Erythroblast (primary cell): Measurements from ENCODE around the gene BABAM2.

ENCODE experiments used
- DNase-seq, 2 experiments: peaks; one replicate each; lab custom pipeline; 2025; lab: John Stamatoyannopoulos, UW
- GATA1 ChIP-seq: IDR thresholded peaks from 2 replicates; pipeline ENCODE4 v1.6.1; 2011; ENCODE audit warnings: low read depth, mild to moderate bottlenecking, control low read depth, low read length, moderate library complexity
- POLR2A ChIP-seq: IDR thresholded peaks from 2 replicates; pipeline ENCODE4 v1.6.1; 2011; ENCODE audit warnings: mild to moderate bottlenecking, low read length

The BABAM2 gene

DNA sequence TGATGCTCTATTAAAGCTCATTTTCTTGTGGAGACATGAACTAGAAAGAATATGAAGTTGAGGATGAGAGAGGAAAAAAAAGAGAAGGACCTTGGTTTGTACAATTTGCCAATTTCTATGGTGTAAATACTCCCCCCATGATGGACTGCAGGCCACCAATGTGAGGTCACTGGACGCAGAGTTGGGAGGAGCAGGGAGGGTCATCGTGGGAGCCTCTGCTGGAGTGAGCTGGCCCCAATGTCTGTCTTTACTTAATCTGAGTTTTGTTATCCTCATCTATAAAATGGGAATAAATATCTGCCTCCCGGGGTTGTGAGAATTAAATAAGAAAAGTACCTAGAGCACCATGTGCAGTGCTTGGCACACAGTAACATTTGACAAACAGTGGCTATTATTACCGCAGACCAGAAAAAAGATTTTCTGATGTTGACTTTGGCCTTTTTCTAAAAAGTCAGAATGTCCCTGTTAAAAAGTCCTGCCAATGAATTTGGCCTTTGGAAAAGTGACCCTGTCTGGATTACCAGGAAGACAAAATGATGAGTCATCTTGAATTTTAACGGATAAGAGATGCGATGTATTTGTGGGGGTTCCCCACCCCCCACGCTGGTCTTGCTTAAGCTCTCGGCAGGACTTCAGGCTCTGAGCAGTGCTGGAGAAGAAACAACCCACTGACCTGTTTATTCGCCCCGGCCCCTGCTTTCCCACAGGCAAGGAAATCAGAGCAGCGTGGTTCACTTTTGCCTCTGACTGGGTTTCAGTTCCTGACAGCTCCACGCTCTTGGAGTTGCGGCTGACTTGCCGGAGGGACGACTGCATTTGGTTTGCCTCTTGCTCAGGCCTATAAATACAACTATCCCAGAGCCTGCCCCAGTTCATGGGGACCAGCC lies 451.8 kb downstream of the BABAM2 start:
- no peak for DNase-seq
- TF ChIP-seq GATA1 (no peak), POLR2A (no peak)

DNA sequence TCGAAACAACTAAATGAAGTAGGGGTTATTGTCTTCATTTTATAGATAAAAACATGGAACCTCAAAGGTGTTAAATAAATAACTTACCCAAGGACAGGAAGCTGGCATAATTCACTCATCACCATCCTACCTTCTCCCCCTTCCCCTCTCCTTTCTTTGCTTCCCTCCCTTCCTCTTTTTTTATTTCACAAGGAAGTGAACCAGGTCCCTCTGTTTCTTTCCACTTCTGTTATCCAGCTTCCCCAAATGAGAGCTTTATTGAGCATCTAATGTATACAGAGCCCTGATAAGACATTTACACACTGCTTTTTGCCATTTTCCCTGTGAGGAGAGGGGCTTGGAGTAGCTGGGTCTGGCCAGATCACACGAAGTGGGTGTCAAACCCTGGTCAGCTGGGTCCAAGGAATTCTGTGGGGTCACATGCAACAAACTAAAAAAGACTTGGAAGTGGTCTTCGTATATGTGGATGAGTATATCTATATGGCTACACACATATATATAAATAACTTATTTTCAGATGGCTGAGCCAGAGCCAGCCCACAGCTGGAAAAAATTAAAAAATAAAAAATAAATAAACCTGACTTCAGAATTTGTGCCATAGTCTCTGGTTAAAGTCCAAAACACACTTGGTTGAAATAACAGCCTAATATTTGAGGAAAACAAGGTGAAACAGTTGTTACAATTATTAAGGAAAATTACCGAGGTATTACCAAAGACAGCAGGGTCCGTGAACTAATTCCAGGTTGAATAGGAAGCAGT lies 452.8 kb downstream of the BABAM2 start:
- DNase-seq = no peak
- TF ChIP-seq POLR2A (no peak), GATA1 (no peak)

DNA sequence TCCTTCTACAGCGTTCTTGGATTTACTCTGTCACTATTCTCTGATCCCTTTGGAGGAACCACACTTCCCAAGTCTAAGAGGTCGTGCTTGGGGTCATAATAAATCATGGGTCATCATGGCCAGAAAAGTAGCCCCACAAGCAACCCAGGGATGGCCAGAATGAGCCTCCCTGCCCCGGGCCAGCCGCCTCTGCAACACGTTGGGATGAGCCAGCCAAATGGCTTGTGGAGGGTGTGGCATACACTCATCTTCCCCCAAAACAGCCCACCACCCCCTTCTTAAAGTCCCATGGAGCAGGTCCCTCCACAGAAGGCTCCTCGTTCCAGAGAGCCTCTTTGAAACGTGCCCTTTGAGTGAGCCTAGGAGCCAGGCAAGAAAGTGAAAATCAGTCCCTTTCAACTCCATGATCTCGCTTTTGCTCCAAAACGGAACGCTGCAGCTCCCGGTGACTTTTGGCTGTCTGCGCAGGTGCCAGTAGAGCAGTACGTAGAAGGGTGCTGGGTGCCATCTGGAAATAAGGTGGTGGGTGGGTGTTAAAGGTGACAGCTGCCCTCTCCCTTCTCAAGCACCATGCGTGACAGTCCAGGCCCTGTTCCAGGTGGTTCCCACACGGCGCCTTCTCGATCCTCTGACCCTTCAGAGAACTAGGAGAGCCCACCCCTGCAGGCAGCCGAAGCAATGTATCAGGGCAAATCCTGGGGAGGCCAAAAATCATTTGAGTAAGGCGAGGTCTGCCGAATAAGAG lies 453.6 kb downstream of the BABAM2 start:
- TF ChIP-seq GATA1 = no peak
- no peak for TF ChIP-seq POLR2A
- no peak for DNase-seq

DNA sequence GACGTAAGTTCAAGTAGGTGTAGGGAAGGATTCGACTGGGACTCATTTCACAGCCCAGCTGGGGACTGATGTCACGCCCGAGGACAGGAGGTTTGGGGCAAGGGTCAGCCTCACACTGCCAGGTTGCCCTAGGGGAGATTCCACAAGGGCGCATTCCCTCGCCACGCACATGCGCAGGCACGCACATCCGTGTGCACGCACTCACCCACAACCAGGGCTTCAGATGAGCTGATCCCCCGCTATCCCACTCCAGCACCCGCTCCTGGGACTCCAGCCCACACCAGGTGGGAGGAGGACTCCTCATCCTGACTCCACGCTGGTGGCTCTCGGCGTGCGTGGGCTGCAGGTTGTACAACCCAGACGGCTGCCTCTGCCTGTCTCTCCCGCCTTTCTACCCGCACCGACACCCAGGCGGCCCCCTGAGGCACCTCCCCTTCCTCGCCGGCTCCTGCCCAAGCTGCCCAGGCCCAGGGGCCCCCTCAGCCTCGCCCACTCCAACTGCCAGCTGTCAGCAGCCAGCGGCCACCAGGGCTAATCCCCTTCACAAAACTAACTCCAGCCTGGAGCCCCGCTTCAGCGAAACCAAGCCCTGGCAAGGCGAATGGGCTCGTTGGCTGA lies 454.3 kb downstream of the BABAM2 start:
- DNase-seq = no peak
- no peak for TF ChIP-seq POLR2A
- TF ChIP-seq GATA1 = no peak

DNA sequence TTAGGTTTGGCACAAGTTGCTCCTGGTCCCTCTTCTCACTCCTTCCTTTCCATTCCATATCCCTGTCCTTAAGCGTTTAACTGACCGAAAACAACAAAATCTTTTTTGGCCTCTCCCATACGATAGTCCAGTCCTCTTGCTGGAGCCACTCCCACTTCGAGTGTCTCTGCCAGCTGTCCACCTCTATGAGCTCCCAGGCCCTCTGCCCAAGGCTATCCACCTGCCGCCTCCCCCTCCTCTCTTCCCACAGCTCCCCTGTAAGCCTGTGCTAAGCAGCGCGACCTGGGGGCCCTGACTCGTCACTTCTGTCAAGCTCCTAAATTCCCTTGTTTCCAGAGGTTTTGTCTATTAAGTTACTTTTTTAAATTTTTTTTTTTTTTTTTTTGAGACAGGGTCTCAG lies 455.1 kb downstream of the BABAM2 start:
- TF ChIP-seq POLR2A = no peak
- no peak for TF ChIP-seq GATA1
- DNase-seq = no peak

DNA sequence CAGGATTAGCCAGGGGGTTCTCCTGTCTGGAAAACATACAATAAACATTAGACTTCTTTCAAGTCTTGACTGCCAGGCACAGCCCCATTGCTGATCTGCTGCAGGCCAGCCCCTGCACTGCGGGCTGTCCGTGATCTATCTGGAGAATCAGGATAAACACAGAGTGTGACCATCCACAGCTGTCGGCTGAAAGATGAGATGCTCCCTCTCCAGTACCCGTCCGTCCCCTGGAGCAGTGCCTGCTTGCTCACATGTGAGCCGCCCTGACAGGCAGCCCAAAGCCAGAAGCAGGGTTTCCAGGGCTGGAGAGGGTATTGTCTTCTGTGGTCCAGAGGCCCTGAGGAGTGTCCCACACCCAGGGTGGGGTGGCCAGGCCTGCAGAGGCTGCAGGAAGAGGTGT lies 456.1 kb downstream of the BABAM2 start:
- no peak for DNase-seq
- TF ChIP-seq GATA1 (no peak), POLR2A (no peak)

DNA sequence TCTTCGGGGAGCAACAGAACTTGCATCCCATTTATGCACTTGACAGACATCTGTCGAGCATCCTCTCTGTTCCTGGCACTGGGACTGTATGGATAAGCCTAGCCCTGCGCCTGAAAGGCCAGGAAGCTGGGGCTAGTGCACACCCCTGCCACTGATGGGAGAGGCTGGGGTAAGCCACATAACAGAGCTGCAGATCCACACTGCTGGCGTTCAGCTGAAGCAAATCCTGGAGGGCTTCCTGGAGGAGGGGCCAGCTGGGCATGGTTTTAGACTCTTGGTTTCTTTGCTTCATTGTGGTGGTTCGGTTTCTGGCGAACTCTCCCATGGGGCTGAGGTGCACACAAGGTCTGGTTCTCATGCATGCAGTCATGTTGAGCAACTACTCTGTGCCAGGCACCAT lies 456.7 kb downstream of the BABAM2 start:
- no peak for DNase-seq
- TF ChIP-seq POLR2A (no peak), GATA1 (no peak)

DNA sequence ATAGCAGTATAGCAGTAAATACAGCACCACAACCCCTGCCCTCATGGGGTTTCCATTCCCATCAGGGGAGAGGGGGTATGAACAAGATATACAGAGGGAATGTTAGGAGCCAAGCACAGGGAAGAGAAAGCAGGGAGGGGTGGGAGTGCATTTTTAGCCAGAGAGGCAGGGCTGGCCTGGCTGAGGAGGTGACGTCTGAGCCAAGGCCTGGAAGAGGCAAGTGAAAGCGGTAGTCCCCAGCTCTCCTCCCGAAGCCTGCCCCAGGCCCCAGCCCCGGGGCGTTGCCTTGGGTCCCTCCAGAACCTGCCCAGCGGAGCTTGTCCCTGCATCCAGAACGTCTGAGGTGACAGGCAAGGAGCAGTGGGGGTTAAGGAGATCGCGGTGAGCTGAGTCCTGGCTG lies 457.1 kb downstream of the BABAM2 start:
- DNase-seq = no peak

DNA sequence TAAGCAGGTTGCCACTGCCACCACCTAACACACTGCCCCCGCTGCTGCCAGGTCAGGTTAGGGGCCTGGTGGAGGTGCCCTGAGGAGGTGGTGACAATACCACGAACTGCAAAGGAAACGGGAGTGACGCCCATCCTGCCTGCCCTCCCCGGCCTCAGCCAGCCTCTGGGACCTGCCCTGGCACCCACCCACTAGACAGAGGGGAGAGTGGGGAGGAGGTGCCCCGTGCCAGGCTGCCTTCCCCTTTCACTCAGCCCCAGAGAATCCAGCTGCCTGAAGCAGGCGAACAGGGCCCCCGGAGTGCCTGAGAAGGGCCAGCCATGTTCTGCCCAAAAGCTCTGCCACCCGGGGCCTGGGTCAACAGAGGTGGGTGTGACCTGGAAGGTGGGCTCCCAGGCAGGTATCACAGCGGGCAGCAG lies 457.6 kb downstream of the BABAM2 start:
- TF ChIP-seq POLR2A = no peak
- no peak for TF ChIP-seq GATA1
- DNase-seq = no peak

More for the DNA sequence above, 457.1 kb downstream of the BABAM2 start:
- no peak for TF ChIP-seq POLR2A
- TF ChIP-seq GATA1 = no peak

DNA sequence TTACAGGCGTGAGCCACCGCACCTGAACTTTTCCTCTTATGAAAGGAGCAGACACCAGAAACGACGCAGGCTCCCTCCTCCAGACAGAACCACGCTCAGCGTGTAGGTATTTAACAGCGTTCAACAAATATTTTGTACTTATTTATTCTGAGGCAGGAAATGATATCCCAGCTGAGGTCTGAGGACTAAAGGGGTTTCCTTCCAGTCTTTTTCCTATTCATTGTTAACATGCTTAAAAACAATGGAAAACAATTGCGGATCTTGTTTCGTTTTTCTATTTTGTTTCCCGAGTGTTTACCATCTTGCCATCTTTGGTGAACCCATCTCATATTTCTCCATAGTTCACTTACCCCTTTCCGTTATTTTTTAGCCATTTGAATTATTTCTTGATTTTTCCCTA lies 458.4 kb downstream of the BABAM2 start:
- DNase-seq = no peak
- TF ChIP-seq GATA1 = no peak
- no peak for TF ChIP-seq POLR2A

DNA sequence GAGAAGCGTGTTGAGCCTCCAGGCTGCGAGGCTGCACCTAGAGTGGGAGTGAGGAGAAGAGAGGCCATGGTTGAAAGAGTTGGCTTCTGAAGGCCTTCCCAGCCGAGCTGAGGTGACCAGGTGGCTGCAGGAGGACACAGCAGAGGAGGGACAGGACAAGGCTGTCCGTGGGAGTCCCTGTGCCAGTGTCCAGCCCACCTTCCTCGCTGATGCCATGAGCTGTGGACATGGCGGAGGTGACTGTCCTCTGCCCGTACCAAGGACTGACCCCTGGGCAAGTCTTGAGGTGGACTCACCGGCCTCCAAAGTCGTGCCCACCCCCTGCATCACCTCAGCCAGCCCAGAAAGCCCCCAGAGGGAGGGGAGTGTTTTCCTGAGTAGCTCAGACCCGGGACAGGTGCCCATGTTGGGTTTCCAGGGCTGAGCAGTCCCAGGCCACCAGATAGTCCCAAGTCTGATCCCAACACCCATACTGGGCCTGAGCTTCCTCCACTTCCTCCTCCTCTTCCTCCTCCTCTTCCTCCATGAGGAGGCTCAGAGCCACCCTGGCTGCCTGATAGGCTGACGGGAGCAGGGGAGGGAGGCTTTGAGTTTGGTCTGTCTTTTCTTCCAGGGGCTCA lies 459.1 kb downstream of the BABAM2 start:
- no peak for DNase-seq
- TF ChIP-seq GATA1 (no peak), POLR2A (no peak)

DNA sequence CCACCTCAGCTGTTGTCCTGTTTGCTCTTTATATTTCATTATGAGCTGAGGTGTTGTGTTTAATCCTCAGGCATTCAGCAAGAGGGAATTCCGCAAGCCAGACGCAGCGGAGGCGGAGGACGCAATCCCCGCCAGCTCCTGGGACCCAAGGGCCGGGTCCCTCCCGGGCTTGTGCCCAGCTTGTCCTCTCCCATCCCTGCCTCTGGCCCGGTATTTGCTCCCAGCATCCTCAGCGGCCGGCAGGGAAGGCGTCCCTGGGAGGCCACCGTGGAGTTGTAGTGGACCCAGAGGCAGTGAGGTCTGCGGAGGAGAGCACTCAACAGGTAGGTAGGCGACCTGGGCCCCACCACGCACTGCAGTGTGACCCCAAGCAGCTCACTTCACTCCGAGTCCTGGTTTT lies 459.7 kb downstream of the BABAM2 start:
- DNase-seq = no peak
- no peak for TF ChIP-seq POLR2A
- TF ChIP-seq GATA1 = no peak

DNA sequence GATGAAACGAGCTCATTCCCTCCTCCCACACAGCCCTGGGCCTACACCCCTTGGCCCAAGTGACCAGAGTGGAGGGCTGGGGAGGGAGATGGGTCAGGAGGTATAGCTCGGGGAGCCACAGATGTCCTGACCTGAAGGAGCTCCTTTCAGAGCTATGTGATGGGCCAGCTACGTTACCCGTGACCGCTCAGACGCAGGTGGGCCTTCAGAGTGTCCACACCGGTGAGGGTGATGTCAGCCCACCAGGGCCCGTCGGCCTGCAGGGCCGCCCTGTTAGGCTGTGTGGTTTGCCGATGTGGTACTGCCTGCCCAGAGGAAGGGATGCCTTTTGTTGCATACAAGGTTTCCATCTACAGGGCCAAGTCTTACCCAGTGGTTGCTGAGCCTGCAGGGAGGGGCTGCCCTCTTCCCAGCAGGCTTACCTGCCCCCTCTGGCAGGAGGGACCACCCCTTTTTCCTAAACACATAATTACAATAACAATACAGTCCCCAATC lies 460.3 kb downstream of the BABAM2 start:
- TF ChIP-seq POLR2A (no peak), GATA1 (no peak)
- DNase-seq = no peak
